Measurements from ENCODE around the gene PLB1. TPM values are rescaled to one million over a fixed set of nuclear protein-coding genes. Genes with fewer than 3 reads are reported as not detected.

PLB1 gene
- total and polyA plus RNA-seq, 12 donors = 1.0 to 51.1 (median 8.3) TPM

GRCh38 chr2:28506112-28506910 lies 10.5 kb downstream of the PLB1 start:
- H3K27ac ChIP-seq = no peak overlapping the region
- no peak overlapping the region for H3K4me3 ChIP-seq
- DNase-seq = no peak
- H3K9me3 ChIP-seq (replicated peaks in 1 of 3) = no peaks in the 10 kb centered on the region
- peaks cover 0 to 5% of the 10 kb centered on the region in 2 donors for H3K4me1 ChIP-seq (replicated peaks in 1 of 2)
- no peaks in the 10 kb centered on the region for H3K27me3 ChIP-seq
- H3K36me3 ChIP-seq (replicated peaks in 1 of 2) = no peaks in the 10 kb centered on the region
- 89 to 94% (median 91%) methylated on average over 5 of the region's 5 CpGs for WGBS, 4 donors
- no peak for TF ChIP-seq CTCF (IDR thresholded peaks at IDR 0.05)
- TF ChIP-seq POLR2A (IDR thresholded peaks at IDR 0.05) = no peak
- intact Hi-C loops (cut with DNase I) = no loop called here

GRCh38 chr2:28507796-28508764 lies 12.2 kb downstream of the PLB1 start:
- no peaks in the 10 kb centered on the region for H3K27me3 ChIP-seq
- H3K9me3 ChIP-seq (replicated peaks in 1 of 3) = no peaks in the 10 kb centered on the region
- DNase-seq = no peak
- WGBS, 4 donors = 81 to 89% (median 87%) methylated on average over 6 of the region's 6 CpGs
- peaks cover 0 to 5% of the 10 kb centered on the region in 2 donors for H3K4me1 ChIP-seq (replicated peaks in 1 of 2)
- intact Hi-C loops (cut with DNase I) = no loop called here
- TF ChIP-seq CTCF (IDR thresholded peaks at IDR 0.05) = no peak
- TF ChIP-seq POLR2A (IDR thresholded peaks at IDR 0.05) = no peak
- no peaks in the 10 kb centered on the region for H3K36me3 ChIP-seq (replicated peaks in 1 of 2)
- H3K27ac ChIP-seq = no peak overlapping the region
- H3K4me3 ChIP-seq = no peak overlapping the region

GRCh38 chr2:28509361-28509760 lies 13.5 kb downstream of the PLB1 start:
- no peaks in the 10 kb centered on the region for H3K36me3 ChIP-seq (replicated peaks in 1 of 2)
- TF ChIP-seq CTCF (IDR thresholded peaks at IDR 0.05) (no peak), POLR2A (IDR thresholded peaks at IDR 0.05) (no peak)
- no peaks in the 10 kb centered on the region for H3K9me3 ChIP-seq (replicated peaks in 1 of 3)
- no peak overlapping the region for H3K4me3 ChIP-seq
- H3K27ac ChIP-seq = no peak overlapping the region
- intact Hi-C loops (cut with DNase I) = no loop called here
- H3K27me3 ChIP-seq = no peaks in the 10 kb centered on the region
- 80 to 95% (median 89%) methylated on average over 1 of the region's 1 CpG for WGBS, 4 donors
- DNase-seq = no peak
- peaks cover 0 to 5% of the 10 kb centered on the region in 2 donors for H3K4me1 ChIP-seq (replicated peaks in 1 of 2)

GRCh38 chr2:28510184-28510583 lies 14.3 kb downstream of the PLB1 start:
- 57 to 78% (median 72%) methylated on average over 2 of the region's 2 CpGs for WGBS, 4 donors
- peak in 4 of 7 donors; percentile 20 to 33 (median 29) for DNase-seq
- Histone ChIP-seq H3K4me1 (replicated peaks in 1 of 2) (peaks cover 0 to 5% of the 10 kb centered on the region in 2 donors), H3K27ac (no peak overlapping the region), H3K27me3 (no peaks in the 10 kb centered on the region), H3K9me3 (replicated peaks in 1 of 3) (no peaks in the 10 kb centered on the region), H3K36me3 (replicated peaks in 1 of 2) (no peaks in the 10 kb centered on the region), H3K4me3 (no peak overlapping the region)
- no peak for TF ChIP-seq CTCF (IDR thresholded peaks at IDR 0.05)
- TF ChIP-seq POLR2A (IDR thresholded peaks at IDR 0.05) = no peak
- intact Hi-C loops (cut with DNase I) = no loop called here

Data from adrenal gland (tissue), 12 donors.